Measurements from ENCODE around the gene PARD3.

DNA sequence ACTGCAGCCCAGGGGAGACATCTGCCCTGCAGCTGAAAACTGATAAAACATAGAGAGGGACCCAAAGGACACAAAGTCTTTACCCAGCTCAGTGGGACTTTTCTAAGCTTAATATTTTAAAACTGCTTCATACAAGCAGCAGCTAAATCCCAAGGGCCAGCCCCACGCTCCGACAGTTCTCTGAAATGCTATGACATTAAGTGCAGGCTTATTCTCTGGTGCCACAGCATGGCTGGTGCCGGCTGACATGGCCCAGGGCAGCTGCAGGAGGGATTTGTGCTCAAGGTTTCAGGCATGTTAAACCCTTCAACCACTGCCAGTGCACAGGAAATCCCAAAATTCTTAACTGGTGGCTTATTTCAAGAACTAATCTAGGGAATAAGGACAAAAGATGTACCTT is 170.9 kb downstream of the PARD3 start:
- TF ChIP-seq POLR2AphosphoS5 (IDR thresholded peaks at IDR 0.05) (no peak), CTCF (IDR thresholded peaks at IDR 0.05) (no peak), EP300 (IDR thresholded peaks at IDR 0.05) (no peak), POLR2A (IDR thresholded peaks at IDR 0.05) (no peak)
